ENCODE measurements around the gene ZBTB25. TPM values are rescaled to one million over a fixed set of nuclear protein-coding genes. Genes with fewer than 3 reads are reported as not detected.

ZBTB25 gene
- total RNA-seq, 1 donor from 2014 or later, result 2.9 TPM

- intact Hi-C loops (cut with DNase I), result loop anchor here (1.0 to 10.0 kb wide), 7 partner anchors 29 to 374 kb away; partner anchors contain the start of genes CHURC1 and ZBTB25
- Histone ChIP-seq H3K9me3 (no peaks in the 10 kb centered on the region), H3K27me3 (no peaks in the 10 kb centered on the region), H3K4me3 (peak within 1 kb of the TSS; percentile 69 to 74), H3K36me3 (no peaks in the 10 kb centered on the region), H3K27ac (peak within 1 kb of the TSS; percentile 87 to 93), H3K4me1 (peaks cover 0 to 10% of the 10 kb centered on the region in 2 donors)
- TF ChIP-seq, protein P1, sequence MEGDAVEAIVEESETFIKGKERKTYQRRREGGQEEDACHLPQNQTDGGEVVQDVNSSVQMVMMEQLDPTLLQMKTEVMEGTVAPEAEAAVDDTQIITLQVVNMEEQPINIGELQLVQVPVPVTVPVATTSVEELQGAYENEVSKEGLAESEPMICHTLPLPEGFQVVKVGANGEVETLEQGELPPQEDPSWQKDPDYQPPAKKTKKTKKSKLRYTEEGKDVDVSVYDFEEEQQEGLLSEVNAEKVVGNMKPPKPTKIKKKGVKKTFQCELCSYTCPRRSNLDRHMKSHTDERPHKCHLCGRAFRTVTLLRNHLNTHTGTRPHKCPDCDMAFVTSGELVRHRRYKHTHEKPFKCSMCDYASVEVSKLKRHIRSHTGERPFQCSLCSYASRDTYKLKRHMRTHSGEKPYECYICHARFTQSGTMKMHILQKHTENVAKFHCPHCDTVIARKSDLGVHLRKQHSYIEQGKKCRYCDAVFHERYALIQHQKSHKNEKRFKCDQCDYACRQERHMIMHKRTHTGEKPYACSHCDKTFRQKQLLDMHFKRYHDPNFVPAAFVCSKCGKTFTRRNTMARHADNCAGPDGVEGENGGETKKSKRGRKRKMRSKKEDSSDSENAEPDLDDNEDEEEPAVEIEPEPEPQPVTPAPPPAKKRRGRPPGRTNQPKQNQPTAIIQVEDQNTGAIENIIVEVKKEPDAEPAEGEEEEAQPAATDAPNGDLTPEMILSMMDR (IDR thresholded peaks at IDR 0.05), result peak; percentile 80 to 87 (median 86)
- peak; percentile 99 to 100 for DNase-seq (ENCODE audit: low spot score in 2 of 2)
Measured at GRCh38 chr14:64540208-64541202, 36.9 kb upstream of the ZBTB25 start, which contains the start of gene HSPA2. Gene HSPA2 (plus strand): TSS chr14:64540741. CDS start chr14:64540850, 109 bp downstream.

DNA sequence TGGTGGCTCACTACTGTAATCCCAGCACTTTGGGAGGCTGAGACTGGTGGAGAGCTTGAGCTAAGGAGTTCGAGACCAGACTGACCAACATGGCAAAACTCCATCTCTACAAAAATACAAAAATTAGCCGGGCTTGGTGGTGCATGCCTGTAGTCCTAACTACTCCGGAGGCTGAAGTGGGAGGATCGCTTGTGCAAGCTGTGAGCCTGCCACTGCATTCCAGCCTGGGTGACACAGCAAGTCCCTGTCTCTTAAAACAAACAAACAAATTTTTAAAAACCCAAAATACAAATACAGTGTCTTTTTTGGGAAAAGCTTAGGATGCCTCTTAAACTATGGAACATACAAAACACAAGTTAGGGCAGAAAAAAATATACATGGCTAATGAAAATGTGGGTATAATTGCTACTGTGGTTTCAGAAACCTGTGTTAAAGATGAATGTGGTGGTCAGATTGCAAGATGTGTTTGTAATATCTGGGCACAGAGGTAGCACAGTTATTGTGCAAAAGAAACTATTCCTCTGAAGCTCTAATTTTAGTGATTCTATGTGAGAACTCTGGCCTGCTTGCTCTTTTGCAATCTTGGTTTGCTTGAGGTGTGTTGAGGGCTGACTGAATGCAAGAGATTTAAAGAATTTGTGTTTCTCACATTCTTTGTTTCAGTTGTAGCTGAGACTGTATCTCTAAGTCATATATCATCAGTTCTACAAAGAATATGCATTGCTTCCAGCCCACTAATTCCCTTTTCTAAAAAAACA, 33.0 kb upstream of the ZBTB25 start:
- no peaks in the 10 kb centered on the region for H3K27me3 ChIP-seq
- H3K4me1 ChIP-seq, result peaks cover 0 to 8% of the 10 kb centered on the region in 2 donors
- no peaks in the 10 kb centered on the region for H3K9me3 ChIP-seq
- DNase-seq (ENCODE audit: low spot score in 2 of 2), result no peak
- no peak overlapping the region for H3K4me3 ChIP-seq
- H3K36me3 ChIP-seq, result no peaks in the 10 kb centered on the region
- TF ChIP-seq, protein P1 (IDR thresholded peaks at IDR 0.05), result no peak
- H3K27ac ChIP-seq, result peak overlapping the region in 1 of 2 donors; percentile 25
- intact Hi-C loops (cut with DNase I), result no loop called here

DNA sequence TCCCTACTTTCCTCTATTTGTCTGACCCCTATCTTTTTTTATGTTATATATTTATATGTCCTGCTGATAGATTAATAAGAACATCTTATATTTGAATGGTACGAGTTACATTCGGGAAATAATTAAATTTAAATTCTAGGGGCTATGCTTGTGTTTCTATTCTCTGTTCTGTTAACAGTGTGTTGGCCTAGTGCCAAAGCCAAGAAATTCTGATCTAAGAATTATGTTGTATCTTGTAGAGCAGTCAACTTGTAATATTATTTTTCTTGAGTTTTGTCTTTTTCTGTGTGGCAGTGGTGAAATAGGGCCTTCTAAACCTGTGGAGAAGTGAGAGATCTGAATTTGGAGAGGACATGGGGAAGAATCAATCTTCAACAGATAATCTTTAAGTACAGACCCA, 27.9 kb upstream of the ZBTB25 start:
- Histone ChIP-seq H3K4me3 (no peak overlapping the region), H3K9me3 (no peaks in the 10 kb centered on the region), H3K27me3 (no peaks in the 10 kb centered on the region), H3K36me3 (peaks cover 0 to 8% of the 10 kb centered on the region in 2 donors), H3K27ac (no peak overlapping the region), H3K4me1 (no peaks in the 10 kb centered on the region)
- TF ChIP-seq, protein P1 (IDR thresholded peaks at IDR 0.05), result no peak
- intact Hi-C loops (cut with DNase I), result no loop called here
- DNase-seq (ENCODE audit: low spot score in 2 of 2), result no peak

DNA sequence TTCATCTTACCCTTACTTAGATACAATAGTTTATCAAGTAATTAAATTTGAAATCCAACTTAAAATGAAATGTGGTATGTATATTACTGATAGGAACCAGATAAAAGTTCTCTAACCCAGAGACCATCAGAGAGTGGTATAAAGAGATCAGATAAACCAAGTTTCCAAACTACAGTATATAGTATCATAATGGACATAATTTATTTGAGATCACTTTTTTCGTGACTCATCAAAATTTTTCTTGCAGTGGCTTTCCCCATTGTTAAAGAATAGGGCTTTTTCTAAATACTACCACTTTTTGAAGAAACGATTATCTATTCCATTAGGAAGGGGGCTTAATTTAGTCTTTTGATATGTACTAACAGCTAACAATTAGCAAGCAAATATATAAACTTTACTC, 21.7 kb upstream of the ZBTB25 start:
- no peaks in the 10 kb centered on the region for H3K4me1 ChIP-seq
- H3K4me3 ChIP-seq, result no peak overlapping the region
- peaks cover 23 to 26% of the 10 kb centered on the region in 2 donors for H3K36me3 ChIP-seq
- TF ChIP-seq, protein P1 (IDR thresholded peaks at IDR 0.05), result no peak
- no peaks in the 10 kb centered on the region for H3K27me3 ChIP-seq
- intact Hi-C loops (cut with DNase I), result no loop called here
- no peak overlapping the region for H3K27ac ChIP-seq
- DNase-seq (ENCODE audit: low spot score in 2 of 2), result no peak
- H3K9me3 ChIP-seq, result no peaks in the 10 kb centered on the region

DNA sequence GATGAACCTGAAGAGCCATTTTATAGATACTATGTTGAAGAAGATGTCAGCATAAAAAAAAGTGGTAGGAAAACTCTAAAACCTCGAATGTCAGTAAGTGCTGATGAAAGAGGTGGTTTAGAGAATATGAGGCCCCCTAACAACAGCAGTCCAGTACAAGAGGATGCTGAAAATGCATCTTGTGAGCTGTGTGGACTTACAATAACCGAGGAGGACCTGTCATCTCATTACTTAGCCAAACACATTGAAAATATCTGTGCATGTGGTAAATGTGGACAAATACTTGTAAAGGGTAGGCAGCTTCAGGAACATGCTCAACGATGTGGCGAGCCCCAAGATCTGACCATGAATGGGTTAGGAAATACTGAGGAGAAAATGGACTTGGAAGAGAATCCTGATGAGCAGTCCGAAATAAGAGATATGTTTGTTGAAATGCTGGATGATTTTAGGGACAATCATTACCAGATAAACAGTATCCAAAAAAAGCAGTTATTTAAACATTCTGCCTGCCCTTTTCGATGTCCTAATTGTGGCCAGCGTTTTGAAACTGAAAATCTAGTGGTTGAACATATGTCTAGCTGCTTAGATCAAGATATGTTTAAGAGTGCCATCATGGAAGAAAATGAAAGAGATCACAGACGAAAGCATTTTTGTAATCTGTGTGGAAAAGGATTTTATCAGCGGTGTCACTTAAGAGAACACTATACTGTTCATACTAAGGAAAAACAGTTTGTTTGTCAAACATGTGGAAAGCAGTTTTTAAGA, 19.1 kb upstream of the ZBTB25 start:
- Histone ChIP-seq H3K27ac (no peak overlapping the region), H3K27me3 (no peaks in the 10 kb centered on the region), H3K4me3 (no peak overlapping the region), H3K4me1 (no peaks in the 10 kb centered on the region), H3K9me3 (no peaks in the 10 kb centered on the region), H3K36me3 (peaks cover 18 to 26% of the 10 kb centered on the region in 2 donors)
- intact Hi-C loops (cut with DNase I), result no loop called here
- DNase-seq (ENCODE audit: low spot score in 2 of 2), result no peak
- TF ChIP-seq, protein P1 (IDR thresholded peaks at IDR 0.05), result no peak

All from ascending aorta (tissue), 2 donors.